22Rv1 (cell line): ENCODE data around the gene AHCY.
"Not testable (repeated sequence)": the region's sequence is repeated elsewhere in the genome, so short reads cannot be mapped to it uniquely, and the experiment has no call there.

Source experiments
- H3K27ac ChIP-seq: fragments of 450-650 bp; 2 replicates; pipeline ENCODE4 v1.5.1; 2017
- ZFX ChIP-seq: fragments of 450-650 bp; IDR thresholded peaks from 2 replicates; pipeline ENCODE4 v1.6.1; 2017; ENCODE audit warnings: antibody characterized with exemption, borderline replicate concordance
- TF ChIP-seq, protein P1 (sequence below): fragments of 450-650 bp; IDR thresholded peaks from 2 replicates; pipeline ENCODE4 v1.5.1; 2017; ENCODE audit warnings: mild to moderate bottlenecking

Gene AHCY

DNA sequence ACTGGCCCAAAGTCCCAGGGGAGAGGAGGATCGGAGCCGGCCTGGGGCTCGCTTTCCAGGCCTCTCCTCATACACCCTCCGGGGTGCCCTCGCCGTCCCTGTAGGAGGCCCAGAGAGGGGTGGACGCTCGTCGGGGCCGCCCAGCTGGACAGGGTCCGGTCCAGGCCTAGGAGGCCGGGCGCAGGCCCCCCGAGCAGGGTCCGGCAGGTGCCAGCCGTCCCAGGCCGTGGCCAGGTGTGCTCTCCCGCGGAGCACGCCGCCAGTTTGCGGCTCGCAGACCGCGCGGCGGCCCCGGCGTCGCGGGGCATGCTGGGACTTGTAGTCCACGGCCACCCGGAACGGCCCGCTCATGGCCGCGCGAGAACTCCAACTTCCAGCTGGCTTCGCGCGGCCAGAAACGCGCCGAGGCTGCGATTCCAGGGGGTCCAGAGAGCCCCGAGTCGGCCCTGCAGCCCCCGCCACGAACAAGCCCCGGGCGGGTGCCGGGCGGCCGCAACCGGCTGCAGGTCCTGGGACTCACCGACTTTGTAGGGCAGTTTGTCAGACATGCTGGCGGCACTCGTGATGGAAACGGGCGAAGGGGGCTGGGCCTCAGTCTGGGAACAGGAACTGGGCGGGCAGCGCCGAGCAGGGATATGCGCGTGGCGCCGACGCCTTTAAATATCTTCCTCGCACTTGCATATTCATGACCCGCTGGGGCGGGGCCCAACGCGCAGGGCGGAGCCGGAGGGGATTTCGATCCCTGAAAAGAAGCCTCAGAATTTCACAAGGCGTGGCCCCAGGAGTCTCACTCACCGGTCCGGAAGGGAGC, at the start of gene AHCY:
Gene AHCY (minus strand): TSS at position 633 of the 811 bp plus-strand sequence. CDS start 85 bp downstream, at position 548.
- peak within 1 kb of the TSS; percentile 90 for H3K27ac ChIP-seq
- TF ChIP-seq ZFX: no peak; the same call in 1 of the 2 replicates
- TF ChIP-seq, protein P1, sequence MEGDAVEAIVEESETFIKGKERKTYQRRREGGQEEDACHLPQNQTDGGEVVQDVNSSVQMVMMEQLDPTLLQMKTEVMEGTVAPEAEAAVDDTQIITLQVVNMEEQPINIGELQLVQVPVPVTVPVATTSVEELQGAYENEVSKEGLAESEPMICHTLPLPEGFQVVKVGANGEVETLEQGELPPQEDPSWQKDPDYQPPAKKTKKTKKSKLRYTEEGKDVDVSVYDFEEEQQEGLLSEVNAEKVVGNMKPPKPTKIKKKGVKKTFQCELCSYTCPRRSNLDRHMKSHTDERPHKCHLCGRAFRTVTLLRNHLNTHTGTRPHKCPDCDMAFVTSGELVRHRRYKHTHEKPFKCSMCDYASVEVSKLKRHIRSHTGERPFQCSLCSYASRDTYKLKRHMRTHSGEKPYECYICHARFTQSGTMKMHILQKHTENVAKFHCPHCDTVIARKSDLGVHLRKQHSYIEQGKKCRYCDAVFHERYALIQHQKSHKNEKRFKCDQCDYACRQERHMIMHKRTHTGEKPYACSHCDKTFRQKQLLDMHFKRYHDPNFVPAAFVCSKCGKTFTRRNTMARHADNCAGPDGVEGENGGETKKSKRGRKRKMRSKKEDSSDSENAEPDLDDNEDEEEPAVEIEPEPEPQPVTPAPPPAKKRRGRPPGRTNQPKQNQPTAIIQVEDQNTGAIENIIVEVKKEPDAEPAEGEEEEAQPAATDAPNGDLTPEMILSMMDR: no peak

DNA sequence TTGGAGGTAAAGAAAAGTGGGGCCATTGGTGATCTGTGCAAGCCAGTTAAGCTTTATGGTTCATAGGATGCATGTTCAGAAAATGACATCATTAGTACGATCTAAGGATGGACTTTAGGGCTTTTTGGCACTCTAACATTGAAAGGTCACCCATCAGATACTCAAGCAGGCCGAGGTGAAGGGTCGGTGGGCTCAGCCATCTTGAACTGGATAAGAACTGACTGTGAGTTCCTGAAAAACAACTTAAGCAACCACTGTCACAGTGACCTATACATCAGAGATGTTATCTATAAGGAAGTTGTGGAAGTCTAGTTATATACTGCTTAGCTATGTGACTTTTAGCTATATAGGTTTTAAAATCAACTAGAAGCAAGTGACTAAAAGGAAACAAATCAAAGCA, 46.9 kb upstream of the AHCY start:
- TF ChIP-seq ZFX: no peak
- TF ChIP-seq, protein P1: no peak
- H3K27ac ChIP-seq: no peak overlapping the region

DNA sequence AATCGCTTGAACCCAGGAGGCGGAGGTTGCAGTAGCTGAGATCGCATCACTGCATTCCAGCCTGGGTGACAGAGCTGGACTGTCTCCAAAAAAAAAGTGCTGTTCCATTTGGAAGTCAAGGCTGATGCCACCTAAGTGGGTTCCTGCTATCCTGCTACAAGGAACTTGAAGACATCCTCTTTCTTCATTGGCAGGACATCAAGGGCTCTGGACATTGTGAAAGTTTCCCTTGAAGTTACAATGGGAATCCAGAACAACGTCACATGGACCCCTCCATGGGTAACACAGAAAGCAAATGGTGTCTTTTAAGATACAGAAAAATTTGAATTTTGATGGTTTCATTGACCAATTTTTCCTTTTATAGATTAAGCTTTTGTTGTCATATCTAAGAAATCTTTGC, 44.4 kb upstream of the AHCY start:
- TF ChIP-seq, protein P1: no peak
- TF ChIP-seq ZFX: no peak
- no peak overlapping the region for H3K27ac ChIP-seq

DNA sequence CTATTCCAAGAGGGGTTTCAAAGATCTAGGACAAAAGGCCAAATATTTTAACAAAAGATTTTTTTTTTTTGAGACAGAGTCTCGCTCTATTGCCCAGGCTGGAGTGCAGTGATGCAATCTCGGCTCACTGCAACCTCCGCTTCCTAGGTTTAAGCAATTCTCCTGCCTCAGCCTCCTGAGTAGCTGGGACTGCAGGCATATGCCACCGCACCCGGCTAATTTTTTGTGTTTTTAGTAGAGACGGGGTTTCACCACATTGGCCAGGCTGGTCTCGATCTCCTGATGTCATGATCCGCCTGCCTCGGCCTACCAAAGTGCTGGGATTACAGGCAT, 43.3 kb upstream of the AHCY start:
- H3K27ac ChIP-seq: not testable (repeated sequence)

DNA sequence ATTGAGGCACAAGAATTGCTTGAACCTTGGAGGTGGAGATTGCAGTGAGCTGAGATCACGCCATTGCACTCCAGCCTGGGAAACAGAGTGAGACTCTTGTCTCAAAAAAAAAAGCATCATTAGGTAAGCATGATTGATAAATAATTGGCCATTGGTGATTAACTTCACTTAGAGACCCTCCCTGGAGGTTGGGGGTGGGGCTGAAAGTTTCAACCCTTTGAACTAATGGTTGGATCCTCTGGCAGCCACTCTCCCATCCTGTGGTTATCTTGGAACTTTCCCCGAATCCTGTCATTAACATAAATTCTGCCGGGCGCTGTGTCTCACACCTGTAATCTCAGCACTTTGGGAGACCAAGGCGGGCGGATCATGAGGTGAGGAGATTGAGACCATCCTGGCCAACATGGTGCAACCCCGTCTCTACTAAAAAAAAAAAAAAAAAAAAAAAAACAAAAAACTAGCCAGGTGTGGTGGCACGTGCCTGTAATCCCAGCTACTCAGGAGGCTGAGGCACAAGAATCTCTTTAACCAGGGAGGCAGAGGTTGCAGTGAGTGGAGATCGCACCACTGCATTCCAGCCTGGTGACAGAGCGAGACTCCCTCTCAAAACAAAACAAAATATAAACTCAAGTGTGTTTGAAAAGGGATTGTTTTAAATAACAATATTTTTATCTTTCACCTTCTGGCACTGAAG, 42.8 kb upstream of the AHCY start:
- H3K27ac ChIP-seq: not testable (repeated sequence)

DNA sequence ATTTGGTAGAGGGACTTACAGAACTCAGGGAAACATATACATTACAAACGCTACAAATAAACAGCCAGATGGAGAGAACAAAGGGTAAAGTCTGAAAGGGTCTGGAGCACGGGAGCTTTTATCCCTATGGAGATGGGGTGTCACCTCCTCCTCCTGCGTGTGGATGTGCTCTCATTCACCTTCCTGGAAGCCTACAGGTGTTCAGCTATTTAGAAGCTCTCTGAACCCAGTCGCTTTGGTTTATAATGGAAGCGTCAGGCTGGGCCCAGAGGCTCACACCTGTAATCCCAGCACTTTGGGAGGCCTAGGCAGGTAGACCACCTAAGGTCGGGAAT, 42.2 kb upstream of the AHCY start:
- H3K27ac ChIP-seq: no peak overlapping the region
- TF ChIP-seq, protein P1: no peak
- TF ChIP-seq ZFX: no peak

DNA sequence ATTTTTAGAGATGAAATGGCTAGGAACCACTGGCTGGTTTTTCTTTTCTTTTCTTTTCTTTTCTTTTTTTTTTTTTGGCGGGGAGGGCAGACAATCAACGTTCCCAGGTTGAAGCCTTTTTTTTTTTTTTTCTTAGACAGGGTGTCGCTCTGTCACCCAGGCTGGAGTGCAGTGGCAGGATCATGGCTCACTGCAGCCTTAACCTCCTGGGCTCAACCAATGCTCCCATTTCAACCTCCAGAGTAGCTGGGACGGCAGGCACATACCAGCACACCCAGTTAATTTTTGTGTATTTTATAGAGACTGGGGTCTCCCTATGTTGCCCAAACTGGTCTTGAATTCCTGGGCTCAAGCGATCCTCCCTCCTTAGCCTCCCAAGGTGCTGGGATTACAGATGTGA, 41.1 kb upstream of the AHCY start:
- no peak overlapping the region for H3K27ac ChIP-seq
- TF ChIP-seq, protein P1: no peak
- TF ChIP-seq ZFX: no peak

DNA sequence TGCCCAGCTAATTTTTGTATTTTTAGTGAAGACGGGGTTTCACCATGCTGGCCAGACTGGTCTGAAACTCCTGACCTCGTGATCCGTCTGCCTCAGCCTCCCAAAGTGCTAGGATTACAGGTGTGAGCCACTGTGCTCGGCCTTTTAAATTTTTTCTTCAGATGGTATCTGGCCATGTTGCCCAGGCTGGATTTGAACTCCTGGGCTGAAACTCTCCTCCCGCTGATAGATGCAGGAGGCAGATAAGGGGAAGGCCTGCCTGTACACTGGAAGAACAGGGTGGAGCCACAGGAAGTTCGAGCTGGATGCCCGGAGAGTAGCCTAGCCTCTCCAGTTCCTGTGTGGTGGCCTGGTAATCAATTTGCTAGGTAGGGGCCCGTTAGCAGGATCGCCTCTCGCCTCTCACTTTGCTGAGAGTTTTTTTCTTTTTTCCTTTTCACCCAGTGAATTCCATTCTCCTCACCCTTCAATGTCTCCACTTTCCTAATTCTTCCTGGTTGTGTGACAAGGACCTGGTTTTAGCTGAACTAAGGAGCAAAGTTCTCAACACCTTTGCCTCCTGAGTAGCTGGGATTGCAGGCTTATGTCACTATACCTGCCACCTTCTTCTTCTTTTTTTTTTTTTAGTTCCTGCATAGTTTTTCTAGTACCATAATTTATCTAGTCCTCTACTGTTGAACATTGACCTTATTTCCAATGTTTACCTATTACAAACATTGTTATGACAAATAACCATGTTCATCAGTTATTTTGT, 40.5 kb upstream of the AHCY start:
- no peak overlapping the region for H3K27ac ChIP-seq
- TF ChIP-seq, protein P1: no peak
- TF ChIP-seq ZFX: no peak

DNA sequence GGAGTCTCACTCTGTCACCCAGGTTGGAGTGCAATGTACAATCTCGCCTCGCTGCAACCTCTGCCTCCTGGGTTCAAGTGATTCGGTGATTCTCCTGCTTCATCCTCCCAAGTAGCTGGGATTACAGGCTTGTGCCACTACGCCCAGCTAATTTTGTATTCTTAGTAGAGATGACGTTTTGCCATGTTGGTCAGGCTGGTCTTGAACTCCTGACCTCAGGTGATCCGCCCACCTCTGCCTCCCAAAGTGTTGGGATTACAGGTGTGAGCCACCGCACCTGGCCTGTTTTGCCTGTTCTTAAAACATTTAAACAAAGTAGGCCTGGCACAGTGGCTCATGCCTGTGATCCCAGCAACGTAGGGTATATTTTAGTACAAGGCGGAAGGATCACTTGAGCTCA, 38.0 kb upstream of the AHCY start:
- H3K27ac ChIP-seq: not testable (repeated sequence)

DNA sequence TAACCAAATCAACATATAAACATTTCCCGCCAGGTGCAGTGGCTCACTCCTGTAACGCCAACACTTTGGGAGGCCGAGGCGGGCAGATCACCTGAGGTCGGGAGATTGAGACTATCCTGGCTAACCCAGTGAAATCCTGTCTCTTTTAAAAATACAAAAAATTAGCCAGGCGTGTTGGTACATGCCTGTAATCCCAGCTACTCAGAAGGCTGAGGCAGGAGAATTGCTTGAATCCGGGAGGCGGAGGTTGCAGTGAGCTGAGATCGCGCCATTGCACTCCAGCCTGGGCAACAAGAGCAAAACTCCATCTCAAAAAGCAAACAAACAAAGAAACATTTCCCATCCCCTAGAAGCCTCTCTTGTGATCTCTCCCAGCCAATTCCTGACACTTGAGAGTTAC, 37.6 kb upstream of the AHCY start:
- H3K27ac ChIP-seq: not testable (repeated sequence)
